GM12892 (cell line): Measurements from ENCODE around the gene TTC9C.

Experiments used
- POLR2A ChIP-seq: IDR thresholded peaks from 2 replicates; pipeline ENCODE4 v1.6.1; 2011; ENCODE audit warnings: low read depth, low read length, control low read depth
- POLR2AphosphoS5 ChIP-seq: IDR thresholded peaks from 2 replicates; pipeline ENCODE4 v1.6.1; 2011; ENCODE audit warnings: low read depth, low read length, control low read depth
- TAF1 ChIP-seq: IDR thresholded peaks from 2 replicates; pipeline ENCODE4 v1.6.1; 2011; ENCODE audit warnings: low read depth, mild to moderate bottlenecking, control low read depth, low read length, borderline replicate concordance

DNA sequence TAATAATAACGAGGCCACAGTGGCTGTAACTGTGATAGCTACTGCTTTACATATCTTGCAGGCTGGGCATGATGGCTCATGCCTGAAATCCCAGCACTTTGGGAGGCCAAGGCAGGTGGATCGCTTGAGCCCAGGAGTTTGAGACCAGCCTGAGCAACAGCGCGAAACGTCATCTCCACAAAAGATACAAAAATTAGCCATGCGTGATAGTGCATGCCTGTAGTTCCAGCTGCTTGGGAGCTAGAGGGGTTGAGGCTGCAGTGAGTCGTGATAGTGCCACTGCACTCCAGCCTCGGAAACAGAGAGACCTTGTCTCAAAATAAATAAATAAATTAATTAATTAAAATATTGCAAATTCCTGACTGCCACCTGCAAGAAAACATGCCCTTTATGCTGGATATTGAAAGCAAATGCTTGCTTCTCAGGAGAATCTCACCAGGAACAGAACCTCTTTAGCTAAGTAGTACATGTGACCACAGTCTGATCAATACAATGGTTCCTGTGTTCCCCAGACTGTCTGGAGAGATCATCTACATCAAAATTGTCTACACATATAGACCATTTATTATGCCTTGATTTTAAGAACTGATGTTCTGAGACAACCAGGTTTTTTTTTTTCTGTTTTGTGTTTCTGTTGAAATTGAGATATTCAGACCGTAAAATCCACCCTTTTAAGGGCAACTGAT is 19.3 kb downstream of the TTC9C start:
- no peak for TF ChIP-seq POLR2A
- no peak for TF ChIP-seq TAF1
- TF ChIP-seq POLR2AphosphoS5: no peak
